ENCODE measurements around the gene NTSR2.

The NTSR2 gene

GRCh38 chr2:11669454-11670291 is at the start of gene NTSR2:
TSS of gene NTSR2 (minus strand) at chr2:11670195. CDS start at chr2:11670129, 66 bp downstream.
- no peak for DNase-seq

GRCh38 chr2:11719230-11719977 is 49.4 kb upstream of the NTSR2 start:
- no peak for DNase-seq

- DNase-seq = no peak
Observed at GRCh38 chr2:11718606-11719005, 48.6 kb upstream of the NTSR2 start.

GRCh38 chr2:11717623-11718022 is 47.6 kb upstream of the NTSR2 start:
- no peak for DNase-seq

GRCh38 chr2:11716689-11717321 is 46.8 kb upstream of the NTSR2 start:
- DNase-seq = no peak

GRCh38 chr2:11715987-11716652 is 46.1 kb upstream of the NTSR2 start:
- DNase-seq = no peak

- no peak for DNase-seq
Observed at GRCh38 chr2:11713815-11714214, 43.8 kb upstream of the NTSR2 start.

- DNase-seq = no peak
Observed at GRCh38 chr2:11712866-11713265, 42.9 kb upstream of the NTSR2 start.

- DNase-seq = no peak
Observed at GRCh38 chr2:11711751-11712150, 41.8 kb upstream of the NTSR2 start.

GRCh38 chr2:11711354-11711716 is 41.3 kb upstream of the NTSR2 start:
- no peak for DNase-seq

- no peak for DNase-seq
Observed at GRCh38 chr2:11710632-11711353, 40.8 kb upstream of the NTSR2 start.

- no peak for DNase-seq
Observed at GRCh38 chr2:11710210-11710609, 40.2 kb upstream of the NTSR2 start.

GRCh38 chr2:11709293-11709692 is 39.3 kb upstream of the NTSR2 start:
- DNase-seq = no peak

- DNase-seq = no peak
Observed at GRCh38 chr2:11708106-11708505, 38.1 kb upstream of the NTSR2 start.

GRCh38 chr2:11705711-11706110 is 35.7 kb upstream of the NTSR2 start:
- DNase-seq = no peak

GRCh38 chr2:11705063-11705462 is 35.1 kb upstream of the NTSR2 start:
- no peak for DNase-seq

GRCh38 chr2:11703700-11704099 is 33.7 kb upstream of the NTSR2 start:
- DNase-seq = no peak

GRCh38 chr2:11702946-11703345 is 33.0 kb upstream of the NTSR2 start:
- DNase-seq = no peak

GRCh38 chr2:11701751-11702301 is 31.8 kb upstream of the NTSR2 start:
- DNase-seq = no peak

GRCh38 chr2:11701206-11701605 is 31.2 kb upstream of the NTSR2 start:
- DNase-seq = no peak

GRCh38 chr2:11699686-11700670 is 30.0 kb upstream of the NTSR2 start:
- no peak for DNase-seq
